HG02870 (cell line): ENCODE data around the gene TBC1D16.
"Not testable (repeated sequence)": the region's sequence is repeated elsewhere in the genome, so short reads cannot be mapped to it uniquely, and the experiment has no call there.

Source experiments
- ATAC-seq: cut with Tn5 transposase; IDR thresholded peaks from one replicate; pipeline ENCODE4 v1.9.1; 2021; ENCODE audit warnings: mild to moderate bottlenecking, moderate library complexity; ENCODE audit not compliant: unreplicated experiment

Gene TBC1D16

DNA sequence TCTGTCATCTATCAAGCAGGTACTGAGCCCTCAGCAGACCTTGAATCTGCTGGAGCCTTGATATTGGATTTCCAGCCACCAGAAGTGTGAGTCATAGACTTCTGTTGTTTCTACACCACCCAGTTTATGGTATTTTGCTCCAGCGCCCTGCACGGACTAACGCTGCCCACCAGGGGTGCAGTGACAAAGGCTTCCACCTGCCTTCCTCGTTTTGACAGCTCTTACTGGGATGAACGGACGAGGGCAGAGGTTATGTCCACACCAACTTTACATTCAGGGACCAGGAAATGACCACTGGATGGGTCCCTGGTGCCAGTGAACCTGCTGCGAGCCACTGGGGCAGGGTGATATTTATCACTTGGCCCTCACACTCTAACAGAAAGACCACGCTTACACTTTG is 129.8 kb downstream of the TBC1D16 start:
- no peak for ATAC-seq

DNA sequence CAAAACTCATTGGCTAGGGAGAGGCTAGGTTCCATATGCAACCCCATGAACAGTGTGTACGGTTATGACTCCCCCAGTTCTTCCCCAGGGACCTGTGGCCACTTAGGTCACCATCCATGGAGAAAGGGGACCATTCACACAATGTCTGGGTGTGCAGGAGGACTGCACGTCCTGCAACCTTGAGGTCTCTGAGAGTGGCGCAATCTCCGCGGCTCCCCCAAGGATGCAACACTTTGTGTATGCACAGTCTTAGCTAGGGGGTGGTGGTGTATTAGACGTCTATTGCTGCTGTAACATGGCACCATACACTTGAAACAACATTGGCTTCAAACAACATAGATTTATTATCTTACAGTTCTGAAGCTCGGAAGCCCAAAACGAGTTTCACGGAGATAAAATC is 130.8 kb downstream of the TBC1D16 start:
- ATAC-seq = no peak

DNA sequence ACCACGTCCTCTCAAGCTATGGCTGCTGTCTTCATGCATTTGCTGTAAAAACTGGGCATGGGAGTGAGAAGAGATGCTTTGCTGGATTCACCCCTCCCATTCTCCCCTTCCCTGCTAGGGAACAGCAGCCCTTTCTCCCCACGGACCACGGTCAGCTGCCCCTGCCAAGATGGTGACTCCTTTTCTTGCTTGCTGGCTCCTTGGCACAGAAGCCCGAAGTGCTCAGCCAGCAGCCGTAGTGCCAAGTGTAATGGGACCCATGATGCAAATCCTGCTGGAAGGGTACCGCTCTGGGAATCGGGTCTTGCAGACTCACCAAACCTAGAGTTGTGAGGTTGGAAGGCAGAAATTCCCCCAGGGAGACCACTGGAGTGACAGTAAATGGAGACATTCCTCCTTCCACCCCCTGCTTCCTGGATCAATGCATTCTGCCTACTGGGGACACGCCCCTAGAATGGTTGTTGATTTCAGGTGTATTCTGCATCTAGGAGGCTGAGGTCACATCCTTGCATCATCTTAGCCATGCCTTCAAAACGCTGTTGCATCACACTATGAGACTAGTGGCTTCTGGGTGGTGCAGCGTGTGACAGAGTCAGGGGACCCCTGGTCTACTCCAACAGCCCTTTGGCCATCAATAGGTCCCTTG is 133.4 kb downstream of the TBC1D16 start:
- no peak for ATAC-seq

DNA sequence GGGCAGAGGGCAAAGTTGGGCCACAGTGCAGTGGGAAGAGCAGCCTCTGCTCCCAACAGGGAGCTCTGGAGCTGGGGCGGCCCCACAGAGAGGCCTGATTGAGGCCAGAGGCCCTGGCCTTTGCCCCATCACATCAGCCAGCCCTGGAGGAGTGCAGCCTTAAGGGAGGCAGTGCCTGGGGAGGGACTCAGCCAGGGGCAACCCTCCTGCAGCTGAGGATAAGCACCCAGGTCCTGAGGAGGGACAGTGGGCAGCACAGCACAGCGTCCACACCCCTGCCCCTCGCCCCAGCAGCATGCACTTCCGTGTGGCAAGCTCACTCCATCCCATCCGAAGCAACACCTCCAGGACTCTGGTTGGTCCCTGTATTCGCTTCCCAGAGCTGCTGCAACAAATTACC is 134.5 kb downstream of the TBC1D16 start:
- no peak for ATAC-seq

DNA sequence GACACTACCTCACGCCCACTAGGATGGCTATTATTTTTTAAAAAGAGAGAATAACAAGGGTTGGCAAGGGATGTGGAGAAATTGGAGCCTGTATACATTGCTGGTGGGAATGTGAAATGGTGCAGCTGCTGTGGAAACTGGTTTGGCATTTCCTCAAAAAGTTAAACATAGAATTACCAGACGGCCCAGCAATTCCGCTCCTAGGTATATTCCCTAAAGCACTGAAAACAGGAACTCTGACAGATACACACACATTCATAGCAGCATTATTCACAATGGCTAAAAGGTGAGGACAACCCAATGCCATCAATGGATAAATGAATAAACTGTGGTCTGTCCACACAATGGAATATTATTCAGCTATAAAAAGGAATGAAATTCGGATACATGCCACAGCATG is 136.1 kb downstream of the TBC1D16 start:
- ATAC-seq = no peak

DNA sequence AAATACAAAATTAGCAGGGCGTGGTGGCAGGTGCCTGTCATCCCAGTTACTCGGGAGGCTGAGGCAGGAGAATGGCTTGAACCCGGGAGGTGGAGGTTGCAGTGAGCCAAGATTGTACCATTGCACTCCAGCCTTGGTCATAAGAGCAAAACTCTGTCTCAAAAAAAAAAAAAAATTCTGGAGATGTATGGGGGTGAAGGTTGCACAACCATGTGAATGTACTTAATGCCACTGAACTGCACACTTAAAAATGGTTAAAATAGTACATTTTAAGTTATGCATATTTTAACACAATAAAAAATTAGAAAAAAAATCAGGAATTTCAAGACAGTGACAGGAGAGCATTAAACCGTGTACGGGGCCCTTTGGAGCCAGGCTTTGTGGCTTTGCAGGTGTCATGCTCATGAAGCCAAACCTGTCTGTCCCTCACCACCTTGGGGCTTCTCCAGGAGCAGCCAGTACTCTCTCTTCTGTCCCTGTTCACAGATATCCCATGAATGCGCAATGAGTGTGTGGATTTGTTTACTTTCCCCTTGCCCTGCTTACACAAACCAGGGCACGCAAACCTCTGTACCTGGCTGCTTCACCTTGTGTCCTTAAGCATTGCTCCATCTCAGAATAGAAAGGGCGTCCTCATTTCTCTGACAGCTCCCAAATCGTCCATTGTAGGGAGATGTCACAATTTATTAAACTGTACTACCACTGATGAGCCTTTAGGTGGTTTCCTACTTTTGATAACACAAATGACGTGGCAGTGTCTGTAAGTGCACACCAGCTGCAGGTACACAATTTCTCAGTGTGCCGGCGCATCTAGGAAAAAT is 138.2 kb downstream of the TBC1D16 start:
- ATAC-seq = no peak

DNA sequence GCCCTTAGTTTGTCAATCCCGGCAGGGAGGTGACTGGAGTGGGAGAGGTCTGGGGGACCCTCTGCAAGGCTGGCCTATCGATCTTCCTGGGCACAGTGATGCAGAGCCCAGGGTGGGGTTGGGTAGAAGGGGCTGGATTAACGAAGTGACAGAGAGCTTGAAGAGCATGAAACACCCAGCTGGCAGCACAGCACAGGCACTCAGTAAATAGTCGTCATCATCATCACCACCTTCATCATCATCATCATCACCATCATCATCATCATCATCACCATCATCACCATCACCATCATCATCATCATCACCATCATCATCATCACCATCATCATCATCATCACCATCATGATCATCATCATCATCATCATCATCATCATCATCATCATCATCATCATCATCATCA is 142.2 kb downstream of the TBC1D16 start:
- not testable (repeated sequence) for ATAC-seq

DNA sequence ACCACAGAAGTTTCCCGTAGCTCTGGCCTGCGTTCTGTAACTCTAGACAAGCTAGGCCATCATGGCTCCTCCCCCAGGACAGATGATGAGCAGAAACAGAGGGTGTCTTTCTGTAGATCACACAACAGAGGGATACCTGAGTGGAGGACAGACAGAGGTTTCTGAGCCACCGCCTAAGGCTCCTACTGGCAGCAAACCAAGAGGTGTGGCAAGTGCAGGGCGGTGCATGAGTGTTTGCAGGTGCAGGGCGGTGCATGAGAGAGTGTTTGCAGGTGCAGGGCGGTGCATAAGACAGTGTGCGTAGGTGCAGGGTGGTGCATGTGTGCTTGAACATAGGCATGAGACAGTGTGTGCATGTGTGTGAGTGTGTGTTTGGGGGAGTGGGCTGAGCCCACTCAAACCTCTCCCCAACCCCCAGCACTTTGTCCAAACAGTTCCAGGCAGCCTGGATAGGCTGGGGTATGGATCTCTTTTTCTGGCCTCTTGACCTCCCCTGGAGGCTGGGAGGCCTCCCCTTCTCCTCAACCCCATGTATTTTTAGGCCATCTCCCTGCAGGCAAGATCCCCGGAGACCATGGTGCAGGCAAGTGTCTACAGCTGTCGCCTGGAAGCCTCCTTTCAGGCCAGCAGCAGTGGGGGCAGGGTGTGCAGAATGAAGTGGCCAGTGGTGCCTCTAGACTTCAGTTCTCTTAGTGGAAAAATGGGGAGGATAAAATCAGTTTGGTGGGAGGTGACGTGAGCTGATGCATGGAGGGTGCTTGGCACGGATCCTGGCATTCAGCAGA is 143.0 kb downstream of the TBC1D16 start:
- ATAC-seq = no peak

DNA sequence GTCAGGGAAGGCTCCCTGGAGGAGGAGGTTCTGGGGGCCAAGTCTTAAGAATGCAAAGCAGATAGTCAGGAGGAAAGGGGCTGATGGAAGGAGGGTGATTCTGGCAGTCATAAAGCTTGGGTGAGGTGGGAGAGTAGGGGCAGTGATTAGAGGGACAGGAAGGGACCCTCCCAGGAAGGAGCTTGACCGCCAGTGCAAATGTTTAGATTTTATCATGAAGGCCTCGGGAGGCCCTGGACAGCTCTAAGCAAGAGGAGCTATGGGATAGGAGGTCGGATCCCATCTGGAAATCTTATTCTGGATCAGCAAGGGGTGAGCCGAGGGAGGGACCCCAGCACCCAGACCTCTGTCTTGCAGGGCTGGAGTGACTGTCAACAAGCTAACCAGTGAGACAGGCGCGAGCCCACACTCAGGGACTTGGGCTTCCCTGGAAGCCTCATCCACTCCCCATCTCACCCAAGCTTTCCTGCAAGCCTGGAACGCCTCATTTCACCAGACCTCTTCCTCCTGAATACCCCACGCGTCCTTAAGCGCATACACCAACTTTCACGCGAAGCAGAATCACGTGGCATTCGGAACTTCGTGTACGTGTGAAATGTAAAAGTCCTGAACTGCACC is 144.4 kb downstream of the TBC1D16 start:
- ATAC-seq = no peak

DNA sequence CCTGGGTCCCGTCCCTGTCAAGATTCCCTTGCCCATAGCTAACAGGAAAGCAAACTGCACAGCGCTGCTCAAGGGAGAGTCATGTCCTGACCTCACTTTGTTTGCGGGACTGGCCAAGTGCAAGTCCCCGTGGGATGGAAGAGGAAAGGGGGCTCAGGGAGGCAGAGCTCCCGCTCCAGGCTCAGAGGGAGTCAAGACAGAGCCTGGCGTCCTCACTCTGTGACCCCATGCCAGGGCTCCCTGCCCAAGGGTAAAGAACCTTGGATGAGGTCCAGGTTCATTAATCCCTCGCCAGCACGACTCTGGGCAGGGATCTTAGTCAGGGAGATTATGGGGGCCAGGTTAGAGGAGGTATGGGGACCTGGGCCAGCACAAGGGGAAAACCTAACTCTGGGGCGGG is 145.0 kb downstream of the TBC1D16 start:
- no peak for ATAC-seq

DNA sequence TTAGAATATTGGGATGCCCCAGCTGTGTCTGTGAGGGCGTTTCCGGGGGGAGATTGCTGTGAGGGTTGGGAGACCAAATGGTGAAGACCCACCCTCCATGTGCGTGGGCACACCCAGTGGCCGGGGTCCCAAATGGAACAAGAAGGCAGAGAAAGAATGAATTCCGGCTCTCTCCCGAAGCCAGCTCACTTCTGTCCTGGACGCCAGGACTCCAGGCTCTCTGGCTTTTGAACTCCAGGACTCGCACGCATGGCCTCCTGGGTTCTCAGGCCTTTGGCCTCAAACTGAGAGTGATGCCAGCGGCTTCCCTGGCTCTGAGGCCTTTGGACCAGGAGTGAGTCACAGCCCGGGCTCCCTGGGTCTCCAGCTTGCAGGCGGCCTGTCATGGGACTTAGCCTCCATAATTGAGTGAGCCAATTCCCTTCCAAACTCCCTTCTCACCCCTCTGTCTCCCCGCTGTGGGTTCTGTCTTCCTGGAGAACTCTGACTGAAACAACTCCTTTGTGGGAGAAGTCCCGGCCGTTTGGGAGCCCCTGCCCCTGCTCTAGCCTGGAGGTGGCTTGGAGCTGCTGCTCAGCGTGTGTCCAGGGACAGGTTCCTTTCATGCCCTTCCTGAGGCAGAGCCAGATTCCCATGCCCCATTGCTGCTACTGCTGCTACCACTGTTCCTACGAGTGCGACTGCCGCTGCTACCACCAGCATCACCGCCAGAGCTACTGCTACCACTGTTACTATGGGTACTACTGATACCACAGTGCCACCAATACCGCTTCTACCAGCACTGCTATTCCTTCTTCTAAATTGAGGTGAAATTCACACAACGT is 146.6 kb downstream of the TBC1D16 start:
- ATAC-seq = no peak

DNA sequence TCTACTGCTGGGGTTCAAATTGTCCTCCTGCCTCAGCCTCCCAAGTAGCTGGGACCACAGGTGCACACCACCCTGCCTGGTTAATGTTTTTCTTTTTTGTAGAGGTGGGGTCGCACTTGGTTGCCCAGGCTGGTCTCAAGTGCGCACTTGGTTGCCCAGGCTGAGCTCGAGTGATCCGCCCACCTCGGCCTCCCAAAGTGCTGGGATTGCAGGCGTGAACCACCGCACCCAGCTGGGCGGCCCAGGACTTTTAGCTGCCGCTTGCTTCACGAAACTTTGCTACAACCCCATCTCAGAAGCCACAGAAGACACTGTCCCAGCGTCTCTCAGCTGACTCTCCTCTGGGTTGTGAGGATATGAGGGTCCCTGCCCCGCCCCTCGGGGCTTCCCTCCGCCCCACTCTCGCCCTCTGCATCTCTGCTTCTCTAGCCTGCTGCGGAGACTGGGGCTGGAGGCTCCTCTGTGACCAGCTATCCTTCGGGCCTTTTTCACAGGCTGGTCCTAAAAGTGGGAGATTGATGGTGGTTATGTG is 147.6 kb downstream of the TBC1D16 start:
- ATAC-seq = no peak

DNA sequence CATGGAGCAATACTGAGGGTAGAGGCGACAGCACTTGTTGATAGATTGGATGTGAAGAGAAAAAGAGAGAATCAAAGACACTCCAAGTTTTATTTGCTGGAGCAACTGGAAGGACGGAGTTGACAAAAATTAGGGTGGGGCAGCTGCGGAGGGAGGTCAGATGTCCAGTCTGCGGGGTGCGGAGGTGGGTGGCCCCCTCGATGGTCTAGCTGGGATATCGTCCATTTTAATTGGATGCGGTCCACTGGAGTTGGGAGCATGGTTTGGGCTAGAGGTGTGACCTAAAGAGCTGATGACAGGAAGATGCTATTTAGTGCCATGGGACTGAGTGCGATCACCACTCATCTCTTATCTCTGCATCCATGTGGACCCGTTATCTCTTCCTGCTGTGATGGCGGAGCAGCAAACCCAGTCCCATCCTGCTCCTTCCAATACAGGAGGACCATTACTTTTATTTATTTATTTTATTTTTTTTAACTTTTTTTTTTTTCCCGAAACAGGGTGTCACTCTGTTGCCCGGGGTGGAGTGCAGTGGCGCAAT is 148.2 kb downstream of the TBC1D16 start:
- no peak for ATAC-seq

DNA sequence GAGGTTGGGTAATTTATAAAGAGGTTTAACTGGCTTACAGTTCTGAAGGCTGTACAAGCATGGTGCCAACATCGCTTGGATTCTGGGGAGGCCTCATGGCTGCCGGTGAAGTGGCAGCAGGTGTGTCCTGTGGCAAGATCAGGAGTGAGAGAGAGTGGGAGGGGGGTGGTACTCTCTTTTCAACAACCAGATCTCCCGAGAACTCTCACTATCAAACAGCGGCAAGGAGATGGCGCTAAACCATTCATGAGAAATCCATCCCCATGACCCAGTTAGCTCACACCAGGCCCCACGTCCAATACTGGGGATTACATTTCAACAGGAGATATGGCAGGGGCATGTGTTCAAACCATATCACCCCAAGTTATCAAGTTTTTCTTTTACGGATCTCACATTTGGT is 152.5 kb downstream of the TBC1D16 start:
- no peak for ATAC-seq
